Measurements from ENCODE around the gene ATP8A1. TPM values are rescaled to one million over a fixed set of nuclear protein-coding genes. Genes with fewer than 3 reads are reported as not detected.
"Not testable (repeated sequence)": the region's sequence is repeated elsewhere in the genome, so short reads cannot be mapped to it uniquely, and the experiment has no call there.

The ATP8A1 gene
- total and polyA plus RNA-seq, 2 of the 8 experiments (the other 6 are each of a cell fraction or from before 2014, with no cell fraction given): 3.7 to 14.9 TPM

DNA sequence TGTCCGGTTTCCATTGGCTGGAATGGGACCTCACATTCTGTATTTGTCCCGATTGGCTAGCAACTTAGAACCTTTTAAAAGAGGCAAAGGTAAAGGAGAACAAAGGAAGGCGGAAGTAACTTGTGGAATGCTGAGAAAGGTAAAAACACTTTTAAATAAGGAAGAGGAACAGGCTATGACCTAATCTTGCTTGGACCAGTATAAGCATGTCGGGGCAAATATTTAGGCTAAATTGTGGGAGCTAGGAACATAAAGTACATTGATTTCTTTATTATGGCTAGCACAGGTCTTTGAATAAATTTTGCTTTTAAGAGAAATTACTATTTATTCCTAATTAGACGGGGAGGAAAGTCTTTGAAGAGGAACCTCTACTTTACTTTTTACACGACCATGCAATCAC, 170.7 kb downstream of the ATP8A1 start:
- H3K27me3 ChIP-seq (replicated peaks in 1 of 4; ENCODE audit: control insufficient read depth in 3 of 4, extremely low read depth in 1 of 4, insufficient read depth in 3 of 4, low read length in 3 of 4); H4K5ac ChIP-seq (ENCODE audit: insufficient read length, low read depth, low read length); H3K56ac ChIP-seq (replicated peaks; ENCODE audit: insufficient read length, low read depth, low read length); H4K91ac ChIP-seq (replicated peaks; ENCODE audit: insufficient read length, low read length); H2AK5ac ChIP-seq (ENCODE audit: low read depth, low read length); H3K9ac ChIP-seq (replicated peaks in 1 of 4; ENCODE audit: extremely low read depth in 1 of 4, low read depth in 3 of 4, low read length in 3 of 4); H4K20me1 ChIP-seq (replicated peaks in 1 of 2; ENCODE audit: control insufficient read depth in 1 of 2, insufficient read depth in 2 of 2, low read length in 2 of 2); POLR2A ChIA-PET (ENCODE audit: partially characterized antibody); H3K27ac ChIP-seq (ENCODE audit: low read depth, low read length); DNase-seq (ENCODE audit: low read depth in 1 of 2, low spot score in 2 of 2); H3K4me2 ChIP-seq (ENCODE audit: insufficient read depth in 1 of 2, low read depth in 2 of 2, low read length in 2 of 2); H2BK120ac ChIP-seq (replicated peaks; ENCODE audit: low read depth, low read length); H3K36me3 ChIP-seq (ENCODE audit: control insufficient read depth in 2 of 4, insufficient read depth in 4 of 4, low read length in 3 of 4); H3K79me2 ChIP-seq (ENCODE audit: control insufficient read depth in 1 of 2, insufficient read depth in 2 of 2, low read length in 2 of 2); H3K18ac ChIP-seq (ENCODE audit: extremely low read depth, low read length); H2BK5ac ChIP-seq (ENCODE audit: low read depth, low read length); FAIRE-seq; H3K4ac ChIP-seq (replicated peaks; ENCODE audit: insufficient read length, low read depth, low read length); H2BK15ac ChIP-seq (ENCODE audit: low read length); H4K8ac ChIP-seq (ENCODE audit: extremely low read depth, insufficient read depth, low read length); H2BK12ac ChIP-seq (ENCODE audit: low read depth, low read length); H2AFZ ChIP-seq (ENCODE audit: low read length); H3K9me3 ChIP-seq (ENCODE audit: insufficient read depth in 2 of 2, low read depth in 1 of 2, low read length in 1 of 2); H3K23me2 ChIP-seq (ENCODE audit: low read depth, low read length); H3K4me3 ChIP-seq (ENCODE audit: extremely low read depth in 1 of 4, insufficient read depth in 2 of 4, low read depth in 3 of 4, low read length in 4 of 4); H3K79me1 ChIP-seq (ENCODE audit: low read depth, low read length); H3K23ac ChIP-seq (ENCODE audit: insufficient read length); H3K14ac ChIP-seq (ENCODE audit: insufficient read length); H2BK20ac ChIP-seq (ENCODE audit: low read length): not testable (repeated sequence)
- H3K4me1 ChIP-seq (replicated peaks in 1 of 4; ENCODE audit: control insufficient read depth in 3 of 4, insufficient read depth in 4 of 4, low read length in 3 of 4): peaks cover 1 to 33% (median 13%) of the 10 kb centered on the region in 4 experiments; a peak in 6 of 7 replicates
- 83% methylated on average over 6 of the region's 6 CpGs; no CpG with 5 or more reads in 1 of the 2 experiments for WGBS, 2 experiments (ENCODE audit: extremely low coverage in 1 of 2, insufficient coverage in 1 of 2, insufficient read length in 1 of 2, insufficient replicate concordance in 2 of 2, low coverage in 1 of 2, low lambda C conversion rate in 2 of 2, missing lambda C conversion rate in 1 of 2)
- CTCF ChIA-PET (ENCODE audit: partially characterized antibody): interaction anchor here (1.2 kb wide), 1 partner anchor 26 kb away, joined by 3 read pairs; no protein-coding TSS in a partner anchor
